ENCODE data around the gene SUN5.

SUN5 gene

GRCh38 chr20:33023439-33024242, 19.4 kb upstream of the SUN5 start:
- Histone ChIP-seq H3K36me3 (ENCODE audit: insufficient read depth, low read length) (no peaks in the 10 kb centered on the region), H3K9ac (ENCODE audit: insufficient read length) (no peak overlapping the region), H3K4me3 (no peak overlapping the region), H3K27ac (no peak overlapping the region), H3K9me3 (ENCODE audit: low read depth, low read length) (no peaks in the 10 kb centered on the region)
- no peak for DNase-seq (ENCODE audit: low read depth, low spot score)
- TF ChIP-seq FOXP2 (optimal IDR thresholded peaks at IDR 0.05; ENCODE audit: control extremely low read depth, extremely low read length, insufficient read depth) (no peak), EZH2 (IDR thresholded peaks at IDR 0.05) (no peak), POLR2AphosphoS5 (IDR thresholded peaks at IDR 0.05; ENCODE audit: borderline replicate concordance, low read depth, low read length) (no peak)

DNA sequence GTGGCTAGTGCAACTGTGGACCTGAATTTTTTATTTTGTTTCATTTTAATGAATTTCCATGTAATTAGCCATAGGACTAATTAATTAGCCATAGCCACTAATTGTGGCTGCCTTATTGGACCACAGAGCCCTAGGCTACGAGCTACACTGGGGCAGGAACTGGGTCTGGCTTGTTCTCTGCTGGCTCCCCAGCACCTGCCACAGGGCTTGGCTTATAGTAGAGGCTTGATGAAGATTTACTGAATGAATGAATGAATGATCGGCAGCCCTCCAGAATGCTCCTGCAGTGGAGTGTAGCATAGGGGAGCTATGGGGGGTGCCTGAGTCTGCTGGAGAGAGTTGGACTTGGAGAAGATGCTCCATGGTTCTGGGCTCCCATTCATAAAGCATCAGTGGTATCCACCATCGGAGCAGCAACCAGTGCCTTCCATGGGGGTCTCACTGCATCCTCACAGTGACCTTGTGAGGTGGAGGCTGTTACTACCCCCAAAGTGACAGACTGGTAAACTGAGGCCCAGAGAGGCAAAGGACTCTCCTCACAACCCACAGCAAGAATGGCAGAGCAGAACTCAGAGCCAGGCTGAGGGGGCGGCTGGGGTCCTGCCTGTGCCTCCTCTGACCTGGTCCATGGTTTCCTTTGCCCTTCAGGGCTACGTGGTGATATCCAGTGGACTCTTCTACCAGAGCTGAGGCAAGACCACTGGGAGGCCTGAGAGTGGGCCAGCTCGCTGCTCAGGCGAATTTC, 18.6 kb upstream of the SUN5 start:
- Histone ChIP-seq H3K27ac (no peak overlapping the region), H3K36me3 (ENCODE audit: insufficient read depth, low read length) (no peaks in the 10 kb centered on the region), H3K9me3 (ENCODE audit: low read depth, low read length) (no peaks in the 10 kb centered on the region), H3K9ac (ENCODE audit: insufficient read length) (no peak overlapping the region), H3K4me3 (no peak overlapping the region)
- TF ChIP-seq POLR2AphosphoS5 (IDR thresholded peaks at IDR 0.05; ENCODE audit: borderline replicate concordance, low read depth, low read length) (no peak), EZH2 (IDR thresholded peaks at IDR 0.05) (no peak), FOXP2 (optimal IDR thresholded peaks at IDR 0.05; ENCODE audit: control extremely low read depth, extremely low read length, insufficient read depth) (no peak)
- DNase-seq (ENCODE audit: low read depth, low spot score), result no peak

DNA sequence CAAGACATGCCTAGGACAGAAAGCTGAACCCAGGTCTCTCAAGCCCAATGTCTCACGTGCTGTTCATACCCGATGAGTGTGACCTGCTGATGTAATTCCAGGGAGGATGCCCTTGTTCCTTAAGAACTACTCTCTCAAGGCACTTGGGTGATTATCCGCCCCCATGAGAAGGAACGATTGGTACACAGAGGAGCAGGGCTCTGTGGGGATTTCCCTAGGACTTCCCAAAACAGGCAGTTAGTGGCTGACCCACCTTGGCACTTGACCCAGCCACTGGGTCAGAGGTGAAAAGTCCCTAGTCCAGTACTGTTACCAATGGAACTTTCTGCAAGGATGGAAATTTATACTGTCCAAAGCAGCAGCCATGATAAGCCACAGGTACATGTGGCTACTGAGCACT, 18.1 kb upstream of the SUN5 start:
- no peak overlapping the region for H3K27ac ChIP-seq
- H3K9me3 ChIP-seq (ENCODE audit: low read depth, low read length), result no peaks in the 10 kb centered on the region
- no peaks in the 10 kb centered on the region for H3K36me3 ChIP-seq (ENCODE audit: insufficient read depth, low read length)
- no peak for DNase-seq (ENCODE audit: low read depth, low spot score)
- no peak overlapping the region for H3K4me3 ChIP-seq
- TF ChIP-seq FOXP2 (optimal IDR thresholded peaks at IDR 0.05; ENCODE audit: control extremely low read depth, extremely low read length, insufficient read depth), result no peak
- no peak for TF ChIP-seq EZH2 (IDR thresholded peaks at IDR 0.05)
- TF ChIP-seq POLR2AphosphoS5 (IDR thresholded peaks at IDR 0.05; ENCODE audit: borderline replicate concordance, low read depth, low read length), result no peak
- no peak overlapping the region for H3K9ac ChIP-seq (ENCODE audit: insufficient read length)

- no peak overlapping the region for H3K9ac ChIP-seq (ENCODE audit: insufficient read length)
- TF ChIP-seq FOXP2 (optimal IDR thresholded peaks at IDR 0.05; ENCODE audit: control extremely low read depth, extremely low read length, insufficient read depth) (no peak), POLR2AphosphoS5 (IDR thresholded peaks at IDR 0.05; ENCODE audit: borderline replicate concordance, low read depth, low read length) (no peak)
Observed at GRCh38 chr20:33021879-33022278, 17.6 kb upstream of the SUN5 start.

DNA sequence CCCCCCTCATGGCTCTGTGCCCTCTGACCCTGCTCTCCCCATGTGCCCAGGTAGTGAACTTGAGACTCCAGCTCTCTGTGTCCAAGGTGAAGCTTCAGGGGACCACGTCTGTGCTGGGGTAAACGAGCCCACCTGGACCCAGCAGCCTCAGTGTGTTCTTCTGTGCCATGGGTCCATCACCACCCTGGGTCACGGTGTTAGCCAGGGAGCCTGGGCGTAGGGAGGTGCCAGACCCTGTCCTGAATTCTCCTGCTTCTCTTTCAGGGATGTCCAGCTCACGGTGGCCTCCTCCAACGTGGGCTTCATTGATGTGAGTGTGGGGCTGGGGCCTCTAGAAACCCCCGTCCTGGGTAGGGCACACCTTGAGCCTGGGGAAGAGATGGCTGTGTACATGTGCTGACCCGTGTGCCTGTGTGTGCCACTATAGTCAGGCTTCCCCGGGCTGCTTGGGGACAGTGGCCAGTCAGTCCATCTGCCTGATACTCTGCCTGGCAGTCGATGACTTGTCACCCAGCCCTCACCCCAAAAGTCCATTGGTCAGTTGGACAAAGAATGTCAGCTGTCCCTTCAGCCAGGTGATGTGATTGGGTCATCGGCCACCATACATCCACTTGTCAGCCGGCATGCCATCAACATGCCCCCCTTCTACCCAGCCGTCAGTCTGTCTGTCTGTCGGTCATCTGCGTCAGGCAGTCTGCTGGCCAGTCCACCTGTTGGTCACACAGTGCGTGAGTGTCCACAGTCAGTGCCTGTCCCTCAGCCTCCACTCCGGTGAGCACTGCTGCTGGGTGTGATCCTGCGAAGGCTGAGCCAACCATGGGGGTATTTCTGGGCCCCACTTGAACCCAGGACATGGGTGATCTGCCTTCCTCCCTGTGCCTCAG, 16.3 kb upstream of the SUN5 start:
- no peak for DNase-seq (ENCODE audit: low read depth, low spot score)
- Histone ChIP-seq H3K27ac (no peak overlapping the region), H3K9me3 (ENCODE audit: low read depth, low read length) (no peaks in the 10 kb centered on the region), H3K36me3 (ENCODE audit: insufficient read depth, low read length) (no peaks in the 10 kb centered on the region), H3K9ac (ENCODE audit: insufficient read length) (no peak overlapping the region), H3K4me3 (no peak overlapping the region)
- TF ChIP-seq POLR2AphosphoS5 (IDR thresholded peaks at IDR 0.05; ENCODE audit: borderline replicate concordance, low read depth, low read length) (no peak), FOXP2 (optimal IDR thresholded peaks at IDR 0.05; ENCODE audit: control extremely low read depth, extremely low read length, insufficient read depth) (no peak), EZH2 (IDR thresholded peaks at IDR 0.05) (no peak)

More at GRCh38 chr20:33021879-33022278, 17.6 kb upstream of the SUN5 start:
- no peak overlapping the region for H3K27ac ChIP-seq
- no peak for DNase-seq (ENCODE audit: low read depth, low spot score)
- H3K4me3 ChIP-seq, result no peak overlapping the region
- H3K9me3 ChIP-seq (ENCODE audit: low read depth, low read length), result no peaks in the 10 kb centered on the region
- H3K36me3 ChIP-seq (ENCODE audit: insufficient read depth, low read length), result no peaks in the 10 kb centered on the region

- no peak overlapping the region for H3K27ac ChIP-seq
- DNase-seq (ENCODE audit: low read depth, low spot score), result no peak
- H3K9me3 ChIP-seq (ENCODE audit: low read depth, low read length), result no peaks in the 10 kb centered on the region
- no peak overlapping the region for H3K9ac ChIP-seq (ENCODE audit: insufficient read length)
- no peaks in the 10 kb centered on the region for H3K36me3 ChIP-seq (ENCODE audit: insufficient read depth, low read length)
- TF ChIP-seq FOXP2 (optimal IDR thresholded peaks at IDR 0.05; ENCODE audit: control extremely low read depth, extremely low read length, insufficient read depth) (no peak), EZH2 (IDR thresholded peaks at IDR 0.05) (no peak), POLR2AphosphoS5 (IDR thresholded peaks at IDR 0.05; ENCODE audit: borderline replicate concordance, low read depth, low read length) (no peak)
- H3K4me3 ChIP-seq, result no peak overlapping the region
Observed at GRCh38 chr20:33019465-33020277, 15.4 kb upstream of the SUN5 start.

DNA sequence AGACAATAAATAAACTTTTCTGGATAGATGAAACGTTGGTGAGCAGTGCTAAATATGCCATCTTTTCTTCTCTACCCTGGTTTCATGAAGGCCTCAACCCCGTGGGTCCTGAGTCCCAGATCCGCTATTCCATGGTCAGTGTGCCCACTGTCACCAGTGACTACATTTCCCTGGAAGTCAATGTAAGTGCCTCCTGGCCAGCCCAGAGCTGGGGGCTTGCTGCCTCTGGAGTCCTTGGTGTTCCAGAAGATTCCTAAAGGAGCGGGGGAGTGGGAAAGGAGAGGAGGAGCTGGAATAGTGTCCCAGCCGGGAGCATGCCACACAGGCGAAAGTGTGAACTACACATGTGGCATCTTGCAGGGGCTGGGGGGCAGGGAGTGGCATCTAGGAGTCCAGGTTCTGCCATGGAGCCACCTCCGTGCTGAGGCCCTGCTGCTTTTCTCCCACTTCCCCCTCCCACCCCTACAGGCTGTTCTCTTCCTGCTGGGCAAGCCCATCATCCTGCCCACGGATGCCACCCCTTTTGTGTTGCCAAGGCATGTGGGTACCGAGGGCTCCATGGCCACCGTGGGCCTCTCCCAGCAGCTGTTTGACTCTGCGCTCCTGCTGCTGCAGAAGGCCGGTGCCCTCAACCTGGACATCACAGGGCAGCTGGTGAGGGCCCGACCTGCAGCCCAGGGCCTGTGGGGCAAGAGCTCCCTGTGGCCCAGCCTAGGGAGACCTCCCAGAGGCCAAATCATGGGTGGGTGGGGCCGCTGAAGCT, 14.1 kb upstream of the SUN5 start:
- H3K36me3 ChIP-seq (ENCODE audit: insufficient read depth, low read length), result no peaks in the 10 kb centered on the region
- no peak for DNase-seq (ENCODE audit: low read depth, low spot score)
- no peak overlapping the region for H3K27ac ChIP-seq
- H3K4me3 ChIP-seq, result no peak overlapping the region
- TF ChIP-seq FOXP2 (optimal IDR thresholded peaks at IDR 0.05; ENCODE audit: control extremely low read depth, extremely low read length, insufficient read depth) (no peak), EZH2 (IDR thresholded peaks at IDR 0.05) (no peak), POLR2AphosphoS5 (IDR thresholded peaks at IDR 0.05; ENCODE audit: borderline replicate concordance, low read depth, low read length) (no peak)
- H3K9me3 ChIP-seq (ENCODE audit: low read depth, low read length), result no peaks in the 10 kb centered on the region
- H3K9ac ChIP-seq (ENCODE audit: insufficient read length), result no peak overlapping the region

All from SK-N-MC (cell line).